HG02763 (cell line): ENCODE measurements around the gene C19orf81.
A peak's percentile ranks its signal among the peaks of the same experiment; 100 is the strongest.

ENCODE experiments used
- ATAC-seq: cut with Tn5 transposase; IDR thresholded peaks from one replicate; pipeline ENCODE4 v1.9.1; 2021; ENCODE audit warnings: mild to moderate bottlenecking, moderate library complexity; ENCODE audit not compliant: unreplicated experiment

Gene C19orf81

GRCh38 chr19:50678323-50678722, 29.1 kb downstream of the C19orf81 start:
- no peak for ATAC-seq

DNA sequence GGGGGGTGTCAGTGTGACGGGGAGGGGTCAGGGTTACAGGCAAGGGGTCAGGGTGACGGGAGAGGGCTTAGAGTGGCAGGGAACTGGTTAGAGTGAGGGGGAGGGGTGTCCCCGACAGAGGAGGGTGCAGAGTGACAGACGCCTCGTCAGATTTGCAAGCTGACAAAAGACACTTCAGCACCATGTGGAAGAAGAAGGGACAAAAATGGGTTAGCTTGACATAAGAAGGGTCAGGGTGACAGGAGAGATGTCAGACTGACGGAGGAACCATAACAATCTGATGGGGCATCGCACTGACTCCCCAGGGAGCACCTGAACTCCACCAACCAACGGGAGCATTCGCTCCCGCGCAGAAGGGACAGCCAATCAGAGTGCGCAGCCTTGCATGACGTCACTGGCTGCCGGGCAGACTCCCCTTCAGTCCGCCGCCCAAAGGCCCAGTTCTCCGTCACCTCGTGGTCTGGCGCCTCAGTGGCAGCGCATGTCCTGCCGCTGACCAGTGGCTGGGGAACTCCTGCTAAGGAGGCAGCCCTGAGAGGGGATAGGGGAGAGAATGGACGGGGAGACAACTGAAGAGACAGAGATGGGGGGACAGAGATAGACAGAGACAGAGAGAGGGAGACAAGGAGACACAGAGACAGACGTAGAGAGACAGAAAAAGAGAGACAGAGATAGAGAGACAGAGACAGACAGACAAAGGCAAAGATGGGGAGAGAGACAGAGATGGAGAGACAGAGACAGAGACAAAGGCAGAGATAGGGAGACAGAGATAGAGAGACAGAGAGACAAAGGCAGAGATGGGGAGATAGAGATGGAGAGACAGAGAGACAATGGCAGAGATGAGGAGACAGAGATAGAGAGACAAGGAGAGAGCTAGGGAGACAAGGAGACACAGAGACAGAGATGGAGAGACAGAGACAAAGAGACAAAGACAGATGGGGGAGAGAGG, 30.2 kb downstream of the C19orf81 start:
- peak; percentile 65 for ATAC-seq

- no peak for ATAC-seq
Measured at GRCh38 chr19:50686310-50687032, 37.2 kb downstream of the C19orf81 start.

DNA sequence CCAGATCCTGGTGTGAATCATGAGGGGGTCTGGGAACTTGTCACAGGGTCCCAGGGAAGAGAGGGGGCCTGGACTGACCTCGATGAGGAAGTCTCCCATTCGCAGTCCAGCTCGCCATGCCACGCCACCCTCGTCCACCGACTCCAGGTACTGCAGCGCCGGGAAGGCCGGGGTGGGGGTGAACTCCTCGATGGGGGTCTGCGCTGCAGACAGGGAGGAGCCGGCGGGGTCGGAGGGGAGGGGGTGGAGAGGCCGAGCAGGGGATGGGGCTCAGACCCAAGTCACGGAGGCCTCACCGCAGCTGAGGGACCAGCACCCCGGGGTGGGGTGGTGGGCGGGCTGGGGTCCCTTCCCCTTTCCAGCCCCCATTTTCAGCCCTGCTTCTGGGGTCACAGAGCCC, 39.5 kb downstream of the C19orf81 start:
- ATAC-seq: no peak

DNA sequence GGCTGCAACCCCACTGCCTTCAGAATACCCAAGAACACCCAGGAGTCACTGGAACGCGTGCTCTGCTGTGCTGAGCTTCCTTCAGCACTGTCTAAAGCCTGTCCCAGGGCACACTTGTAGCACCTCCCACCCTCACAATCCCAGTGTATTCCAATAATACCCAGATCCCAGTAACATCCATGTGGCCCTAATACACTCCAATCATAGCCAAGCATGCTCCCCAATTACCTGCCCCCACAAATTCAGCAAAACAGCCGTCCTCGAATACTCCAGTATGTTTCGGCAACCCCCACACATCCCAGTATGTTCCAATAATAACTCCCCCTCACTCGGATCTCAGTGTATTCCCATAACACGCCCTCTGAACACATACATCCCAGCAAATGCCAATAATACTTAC, 41.2 kb downstream of the C19orf81 start:
- ATAC-seq: no peak

DNA sequence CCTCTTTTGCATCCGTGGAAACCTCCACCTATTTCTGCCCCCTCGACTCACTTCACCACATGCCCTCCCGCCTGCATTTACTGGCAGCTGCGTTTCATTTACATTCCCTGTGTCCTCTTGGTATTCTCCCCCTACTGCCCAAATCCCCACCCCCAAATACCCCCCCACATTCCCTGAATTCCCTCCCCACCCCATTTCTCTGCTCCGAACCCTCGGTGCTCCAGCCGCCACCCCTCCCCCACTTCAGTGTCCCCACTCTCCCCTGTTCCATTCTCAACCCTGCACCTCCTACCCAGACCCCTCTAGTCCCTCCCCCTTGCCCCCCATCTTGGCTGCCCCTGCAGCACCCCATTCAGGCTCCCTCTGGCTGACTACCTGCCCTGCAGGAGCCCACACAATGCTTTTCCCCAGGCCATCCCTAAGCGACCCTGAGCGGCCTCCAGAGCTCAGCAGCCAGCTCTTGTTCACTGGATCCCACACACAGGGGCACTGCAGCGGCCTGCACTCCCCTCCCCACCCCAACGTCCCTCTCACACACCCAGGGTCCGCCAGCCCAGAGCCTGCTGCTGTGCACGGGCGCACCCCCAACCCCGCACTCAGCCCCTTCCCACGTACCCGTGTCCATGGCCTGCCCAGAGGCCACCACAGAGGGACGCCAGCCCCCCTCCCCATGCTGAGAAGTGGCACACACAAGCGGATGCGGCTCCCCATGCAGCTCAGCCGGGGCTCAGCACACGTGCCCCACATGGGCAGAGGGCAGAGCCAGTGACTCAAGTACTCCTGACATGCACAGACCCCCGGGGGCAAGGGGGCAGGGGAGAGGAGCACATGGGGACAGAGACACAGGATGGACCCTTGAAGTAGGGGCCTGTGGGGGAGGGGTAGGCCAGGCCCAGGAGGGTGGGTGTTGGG, 44.1 kb downstream of the C19orf81 start:
- ATAC-seq: no peak

DNA sequence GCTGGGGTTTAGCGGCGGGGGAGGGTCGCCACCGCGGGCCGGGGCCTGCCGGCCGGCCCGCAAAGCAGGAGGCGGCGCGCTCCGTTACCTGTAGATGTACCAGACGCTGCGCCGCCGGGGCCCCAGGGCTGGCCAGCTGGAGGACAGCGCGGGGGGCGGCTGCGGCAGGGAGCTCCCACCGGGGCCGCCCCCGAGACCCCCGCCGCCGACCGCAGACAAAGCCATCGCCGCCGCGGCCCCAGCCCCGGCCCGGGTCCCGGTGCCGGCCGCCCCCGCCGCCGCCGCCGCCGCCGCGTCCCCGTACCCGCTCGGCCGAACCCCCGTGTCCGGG, 45.5 kb downstream of the C19orf81 start:
- no peak for ATAC-seq

- ATAC-seq: no peak
Measured at GRCh38 chr19:50695251-50696093, 46.2 kb downstream of the C19orf81 start.

DNA sequence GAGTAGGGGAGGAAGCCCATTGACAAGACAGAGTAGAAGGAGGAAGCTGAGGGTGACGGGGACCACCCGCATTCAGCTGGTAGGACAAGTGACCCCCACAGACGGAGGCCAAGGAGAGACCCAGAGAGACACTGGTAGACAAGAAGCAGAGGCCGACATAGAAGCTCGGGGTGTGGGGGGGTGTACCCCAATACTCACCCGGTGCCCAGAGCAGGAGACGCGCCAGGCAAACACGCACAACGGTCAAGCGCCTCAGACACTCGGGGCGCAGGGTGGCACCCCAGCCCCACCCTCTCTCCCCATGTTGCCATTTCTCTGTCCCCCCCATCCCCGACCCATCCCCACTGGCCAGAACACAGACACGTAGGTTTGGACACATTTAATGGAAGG, 46.8 kb downstream of the C19orf81 start:
- no peak for ATAC-seq

DNA sequence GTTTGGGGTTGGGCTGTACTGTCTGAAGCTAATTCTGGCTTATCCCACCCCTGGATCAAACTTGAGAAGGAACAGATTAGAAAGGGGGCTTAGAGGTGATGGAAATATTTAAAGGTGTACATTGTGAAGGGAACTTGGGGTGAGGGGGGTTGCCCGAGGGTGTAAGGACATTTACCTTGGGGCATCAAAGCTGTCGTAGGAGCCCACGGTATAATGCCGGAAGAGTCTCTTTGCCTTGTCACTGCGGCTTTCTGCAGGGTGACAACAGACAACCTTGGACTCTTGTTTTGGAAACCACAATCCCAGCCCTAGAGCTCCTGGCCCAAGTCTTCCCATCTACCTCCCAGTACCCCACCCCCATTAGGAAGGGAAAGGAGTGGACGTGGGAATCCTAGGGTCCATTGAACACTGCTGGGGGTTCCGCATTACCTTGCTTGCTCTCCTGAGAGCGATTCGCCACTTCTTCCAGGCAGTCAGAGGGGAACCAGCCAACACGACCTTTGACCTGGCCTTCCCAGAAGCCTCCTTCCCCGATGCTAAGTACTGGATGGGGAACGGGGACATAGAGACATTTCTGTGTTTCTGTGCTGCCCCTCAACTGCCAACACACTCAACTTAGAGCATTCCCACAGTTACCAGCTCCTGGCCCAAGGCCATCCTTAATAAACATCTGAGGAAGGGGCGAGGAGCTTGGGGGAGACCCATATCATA, 48.3 kb downstream of the C19orf81 start:
- no peak for ATAC-seq

- no peak for ATAC-seq
Measured at GRCh38 chr19:50701367-50701985, 52.2 kb downstream of the C19orf81 start.

DNA sequence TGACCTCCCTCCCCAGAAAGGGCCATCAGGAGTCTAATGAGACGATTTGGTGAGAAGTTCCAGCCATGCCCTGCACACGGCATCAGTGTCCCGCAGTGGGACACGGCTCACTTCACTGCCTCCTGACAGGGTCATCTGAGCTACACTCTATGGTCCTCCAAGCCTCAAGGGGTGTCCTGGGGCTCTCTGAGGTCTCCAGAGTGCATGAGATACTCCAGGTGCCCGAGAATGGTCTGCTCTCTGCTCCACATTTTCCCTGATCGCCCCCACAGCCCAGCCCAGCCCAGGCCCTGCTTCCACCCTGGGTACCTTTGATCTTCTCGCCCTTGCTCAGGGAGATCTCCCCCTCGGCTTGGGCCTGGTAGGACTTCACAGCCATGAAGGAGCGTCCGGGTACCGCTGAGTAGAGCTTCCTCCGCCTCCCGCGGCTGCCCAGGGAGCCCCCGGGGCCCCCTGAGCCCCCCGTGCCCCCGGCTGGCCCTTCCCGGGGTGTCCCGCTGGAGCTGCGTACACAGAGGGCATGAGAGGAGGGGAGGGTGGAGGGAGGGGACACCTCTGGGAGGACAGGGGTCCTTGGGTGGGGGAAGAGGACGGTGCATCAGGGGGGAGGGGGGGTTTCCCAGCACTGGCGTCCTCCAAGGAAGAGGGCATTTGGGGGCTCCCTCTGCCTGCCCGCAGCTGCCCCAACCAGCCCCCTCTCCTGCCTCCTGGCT, 53.1 kb downstream of the C19orf81 start:
- no peak for ATAC-seq

GRCh38 chr19:50702871-50703829, 53.9 kb downstream of the C19orf81 start:
- no peak for ATAC-seq

DNA sequence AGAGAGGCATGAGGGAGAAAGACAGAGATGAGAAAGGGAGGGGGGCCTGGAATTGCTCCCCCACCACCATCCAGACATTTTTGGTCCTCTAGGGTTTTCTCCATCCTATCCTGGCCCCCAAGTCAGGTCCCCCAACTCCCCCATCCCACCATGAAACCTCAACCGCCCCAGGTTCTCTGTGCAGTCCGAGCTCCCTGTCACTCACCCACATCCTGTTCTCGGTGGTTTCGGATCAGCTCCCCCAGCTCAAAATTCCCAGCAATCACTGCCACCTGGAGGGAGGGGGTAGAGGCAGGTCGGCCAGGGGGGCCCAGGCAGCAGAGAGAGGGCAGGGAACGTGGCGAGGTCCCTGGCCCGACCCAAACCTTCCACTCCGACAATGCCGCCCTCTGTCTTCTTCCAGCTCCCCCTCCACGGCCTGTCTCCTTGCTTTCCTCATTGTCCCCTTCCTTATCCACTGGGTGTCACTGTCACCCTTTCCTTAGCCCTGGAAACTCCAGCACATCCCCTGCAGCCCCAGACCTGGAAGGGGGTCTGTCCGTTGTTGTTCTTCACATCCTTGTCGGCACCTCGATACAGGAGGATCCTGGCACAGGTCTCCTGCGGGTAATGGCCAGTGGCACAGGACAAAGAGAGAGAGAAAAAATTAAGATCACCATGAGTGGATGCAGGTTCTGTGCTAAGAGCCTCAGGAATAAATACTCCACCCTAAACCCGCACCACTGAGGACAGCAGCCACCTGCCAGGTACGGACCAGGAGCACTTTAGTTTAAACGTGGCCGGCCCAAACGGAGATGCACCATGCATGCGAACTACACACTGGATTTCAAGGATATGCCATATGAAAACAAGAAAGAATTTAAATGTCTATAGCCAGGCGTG, 54.9 kb downstream of the C19orf81 start:
- no peak for ATAC-seq

DNA sequence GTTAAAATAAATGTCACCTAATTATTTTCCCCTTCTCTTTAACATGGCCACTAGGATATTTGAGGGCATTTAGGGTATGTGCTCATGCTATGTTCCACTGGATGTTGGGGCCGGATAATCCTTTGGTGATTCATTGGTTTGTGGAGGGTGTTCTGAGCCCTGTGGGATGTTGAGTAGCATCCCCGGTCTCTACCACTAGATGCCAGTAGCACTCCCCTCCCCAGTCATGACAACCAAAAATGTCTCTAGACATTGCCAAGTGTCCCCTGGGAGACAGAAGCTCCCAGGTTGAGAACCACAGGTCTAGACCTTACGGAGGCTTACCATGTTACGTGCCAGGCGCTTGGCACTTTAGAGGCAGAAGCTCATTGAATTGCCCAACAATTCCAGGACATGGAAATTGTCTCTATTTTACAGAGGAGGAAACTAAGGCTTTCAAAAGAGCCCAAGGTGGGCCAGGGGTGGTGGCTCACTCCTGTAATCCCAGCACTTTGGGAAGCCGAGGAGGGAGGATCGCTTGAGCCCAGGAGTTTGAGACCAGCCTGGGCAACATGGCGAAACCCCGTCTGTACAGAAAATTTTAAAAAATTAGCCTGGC, 56.3 kb downstream of the C19orf81 start:
- no peak for ATAC-seq

DNA sequence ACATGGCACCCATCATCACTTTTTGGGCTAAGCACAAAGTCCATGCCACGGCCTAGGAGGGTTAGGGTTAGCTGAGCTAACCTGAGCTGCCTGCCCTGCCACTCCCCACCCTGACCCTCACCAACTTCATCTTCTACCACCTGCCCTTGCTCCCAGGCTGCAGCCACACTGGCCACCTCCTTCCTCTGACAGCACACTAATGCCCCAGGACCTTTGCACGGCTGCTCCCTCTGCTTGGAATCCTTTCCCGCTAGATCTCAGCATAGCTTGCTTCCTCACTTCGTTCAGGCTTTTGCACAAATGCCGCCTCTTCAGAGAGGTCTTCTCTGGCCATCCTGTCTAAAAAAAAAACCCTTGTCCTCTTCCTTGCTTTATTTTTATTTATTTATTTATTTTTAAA, 57.1 kb downstream of the C19orf81 start:
- no peak for ATAC-seq
